ENCODE data around the gene MZB1.

MZB1 gene

DNA sequence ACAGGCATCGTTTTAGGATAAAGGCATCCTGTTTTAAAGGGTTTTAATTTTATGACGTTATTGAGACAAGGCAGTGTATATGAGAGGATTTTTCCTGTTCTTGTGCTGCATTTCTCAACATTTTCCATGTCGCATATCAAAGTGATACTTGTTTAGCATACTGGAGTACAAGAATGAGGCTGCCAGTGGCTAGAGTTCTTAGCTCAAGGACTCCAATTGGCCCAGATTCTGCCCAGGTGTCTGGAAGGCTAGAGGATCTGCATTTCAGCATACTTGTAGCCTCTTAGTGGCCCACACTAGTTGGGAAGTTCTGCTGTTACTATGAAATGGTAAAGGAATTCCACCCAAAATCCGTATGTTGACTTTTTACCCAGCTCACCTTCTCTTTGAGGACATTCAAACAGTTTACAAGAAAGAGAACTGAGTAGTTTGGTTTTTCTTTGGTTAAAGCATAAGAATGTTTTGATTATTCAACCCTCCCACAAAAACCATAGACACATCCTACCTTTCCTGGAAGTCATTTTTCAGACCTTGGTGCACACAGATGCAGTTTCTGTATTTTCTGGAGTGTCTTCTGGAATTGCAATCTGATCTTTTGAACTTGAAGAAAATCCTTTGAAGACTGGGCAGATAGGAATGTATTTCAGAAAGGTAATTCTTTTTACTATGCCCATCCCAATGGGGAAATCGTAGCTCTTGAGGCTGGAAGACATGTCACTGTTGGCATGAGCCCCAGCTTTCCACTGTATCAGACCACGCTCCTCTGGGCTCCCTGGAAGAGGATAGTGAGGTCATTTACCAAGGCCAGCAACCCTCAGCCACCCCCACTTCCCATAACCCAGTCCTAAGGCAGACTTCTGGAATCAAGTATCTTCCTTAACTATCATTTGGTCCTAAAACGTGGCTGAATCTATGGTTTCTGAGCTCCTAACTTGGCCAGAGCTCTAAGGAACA lies 18.0 kb downstream of the MZB1 start:
- TF ChIP-seq, protein P1, sequence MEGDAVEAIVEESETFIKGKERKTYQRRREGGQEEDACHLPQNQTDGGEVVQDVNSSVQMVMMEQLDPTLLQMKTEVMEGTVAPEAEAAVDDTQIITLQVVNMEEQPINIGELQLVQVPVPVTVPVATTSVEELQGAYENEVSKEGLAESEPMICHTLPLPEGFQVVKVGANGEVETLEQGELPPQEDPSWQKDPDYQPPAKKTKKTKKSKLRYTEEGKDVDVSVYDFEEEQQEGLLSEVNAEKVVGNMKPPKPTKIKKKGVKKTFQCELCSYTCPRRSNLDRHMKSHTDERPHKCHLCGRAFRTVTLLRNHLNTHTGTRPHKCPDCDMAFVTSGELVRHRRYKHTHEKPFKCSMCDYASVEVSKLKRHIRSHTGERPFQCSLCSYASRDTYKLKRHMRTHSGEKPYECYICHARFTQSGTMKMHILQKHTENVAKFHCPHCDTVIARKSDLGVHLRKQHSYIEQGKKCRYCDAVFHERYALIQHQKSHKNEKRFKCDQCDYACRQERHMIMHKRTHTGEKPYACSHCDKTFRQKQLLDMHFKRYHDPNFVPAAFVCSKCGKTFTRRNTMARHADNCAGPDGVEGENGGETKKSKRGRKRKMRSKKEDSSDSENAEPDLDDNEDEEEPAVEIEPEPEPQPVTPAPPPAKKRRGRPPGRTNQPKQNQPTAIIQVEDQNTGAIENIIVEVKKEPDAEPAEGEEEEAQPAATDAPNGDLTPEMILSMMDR (IDR thresholded peaks at IDR 0.05; ENCODE audit: insufficient read depth, missing control alignments), result no peak
- no peak for DNase-seq (ENCODE audit: insufficient read length, low spot score)
- FAIRE-seq, result no peak

DNA sequence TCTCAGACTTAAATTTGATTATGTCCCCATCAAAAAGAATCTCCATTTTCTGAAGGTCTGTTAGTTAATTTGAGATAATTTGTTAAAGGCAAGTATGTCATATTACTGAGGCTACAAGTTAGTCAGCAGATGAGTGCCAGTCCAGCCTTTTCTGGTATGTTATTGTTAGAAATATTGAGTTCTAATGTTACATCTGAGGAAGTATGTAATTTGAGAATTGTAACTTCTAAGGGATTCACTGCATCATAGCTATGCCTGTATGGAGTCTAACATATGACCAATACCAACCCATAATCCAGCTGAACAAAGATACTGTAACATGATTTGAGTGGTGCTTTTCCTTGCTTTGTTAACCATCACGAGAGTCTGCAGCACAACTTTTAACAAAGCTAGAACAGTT lies 20.5 kb downstream of the MZB1 start:
- DNase-seq (ENCODE audit: insufficient read length, low spot score) (no peak), FAIRE-seq (no peak)
- TF ChIP-seq, protein P1 (IDR thresholded peaks at IDR 0.05; ENCODE audit: insufficient read depth, missing control alignments), result no peak

DNA sequence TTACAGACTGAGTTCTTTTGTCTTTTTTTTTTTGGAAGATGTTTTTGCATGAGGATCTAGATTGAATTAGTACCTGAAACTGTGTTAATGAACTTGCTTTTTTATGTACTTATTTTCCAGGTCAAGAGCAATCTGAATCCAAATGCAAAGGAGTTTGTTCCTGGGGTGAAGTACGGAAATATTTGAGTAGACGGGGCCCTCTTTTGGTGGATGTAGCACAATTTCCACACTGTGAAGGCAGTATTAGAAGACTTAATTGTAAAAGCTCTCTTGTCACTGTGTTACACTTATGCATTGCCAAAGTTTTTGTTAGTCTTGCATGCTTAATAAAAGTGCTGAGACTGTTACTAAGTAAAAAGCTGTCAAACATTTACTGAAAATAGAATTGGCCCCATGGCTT lies 21.1 kb downstream of the MZB1 start:
- no peak for FAIRE-seq
- DNase-seq (ENCODE audit: insufficient read length, low spot score), result no peak
- TF ChIP-seq, protein P1 (IDR thresholded peaks at IDR 0.05; ENCODE audit: insufficient read depth, missing control alignments), result peak; percentile 17

DNA sequence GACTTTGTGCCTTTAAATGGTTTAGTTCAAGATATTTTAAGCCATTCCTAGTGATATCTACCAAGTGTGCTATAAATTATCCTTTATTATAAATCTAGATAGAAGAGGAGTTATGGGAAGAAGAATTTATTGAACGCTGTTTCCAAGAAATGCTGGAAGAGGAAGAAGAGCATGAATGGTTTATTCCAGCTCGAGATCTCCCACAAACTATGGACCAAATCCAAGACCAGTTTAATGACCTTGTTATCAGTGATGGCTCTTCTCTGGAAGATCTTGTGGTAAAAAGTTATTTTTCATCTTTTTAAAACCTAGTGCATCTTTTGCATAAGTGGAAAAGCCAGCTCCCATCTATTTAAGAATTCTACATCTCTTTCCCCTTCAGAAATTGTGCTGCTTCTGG lies 25.2 kb downstream of the MZB1 start:
- DNase-seq (ENCODE audit: insufficient read length, low spot score), result no peak
- no peak for FAIRE-seq
- TF ChIP-seq, protein P1 (IDR thresholded peaks at IDR 0.05; ENCODE audit: insufficient read depth, missing control alignments), result no peak

DNA sequence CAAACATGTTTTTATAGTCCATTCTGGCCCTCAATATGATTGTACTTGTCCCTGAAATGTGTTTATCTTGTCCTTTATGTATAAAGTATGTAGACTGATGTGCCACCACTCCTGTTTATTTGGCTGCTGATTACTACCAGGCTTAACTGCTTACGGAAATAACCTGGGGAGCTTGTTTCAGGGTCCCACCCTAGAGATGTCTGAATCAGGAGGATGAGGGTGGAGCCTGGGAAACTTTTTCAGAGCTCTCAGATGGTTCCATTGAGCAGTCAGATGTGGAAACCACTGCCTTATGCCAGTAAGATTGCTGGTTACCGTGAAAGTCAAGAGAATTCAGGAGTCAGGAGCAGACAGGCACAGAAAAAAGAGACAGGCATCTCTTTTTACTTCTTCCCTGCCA lies 25.8 kb downstream of the MZB1 start:
- DNase-seq (ENCODE audit: insufficient read length, low spot score), result no peak
- FAIRE-seq, result no peak
- TF ChIP-seq, protein P1 (IDR thresholded peaks at IDR 0.05; ENCODE audit: insufficient read depth, missing control alignments), result no peak

DNA sequence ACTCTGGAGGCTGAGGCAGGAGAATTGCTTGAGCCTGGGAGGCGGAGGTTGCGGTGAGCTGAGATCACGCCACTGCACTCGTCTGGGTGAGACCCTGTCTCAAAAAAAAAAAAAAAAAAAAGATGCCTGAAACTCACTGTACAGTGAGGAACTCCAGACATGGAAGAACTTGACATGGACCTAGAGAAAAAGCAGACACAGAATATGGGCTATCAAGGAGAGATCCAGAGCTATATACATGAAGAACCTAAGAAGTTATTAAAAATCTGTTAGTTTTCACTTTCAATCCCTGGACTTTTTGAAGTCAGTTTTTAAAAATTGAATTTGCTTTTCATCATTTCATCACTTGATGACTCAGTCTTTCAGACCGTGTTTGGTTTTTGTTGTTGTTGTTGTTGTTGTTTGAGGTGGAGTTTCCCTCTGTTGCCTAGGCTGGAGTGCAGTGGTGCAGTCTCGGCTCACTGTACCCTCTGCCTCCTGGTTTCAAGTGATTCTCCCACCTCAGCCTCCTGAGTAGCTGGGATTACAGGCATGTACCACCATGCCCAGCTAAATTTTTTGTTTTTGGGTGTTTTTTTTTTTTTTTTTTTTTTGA lies 27.8 kb downstream of the MZB1 start:
- TF ChIP-seq, protein P1 (IDR thresholded peaks at IDR 0.05; ENCODE audit: insufficient read depth, missing control alignments), result no peak
- DNase-seq (ENCODE audit: insufficient read length, low spot score) (no peak), FAIRE-seq (no peak)

DNA sequence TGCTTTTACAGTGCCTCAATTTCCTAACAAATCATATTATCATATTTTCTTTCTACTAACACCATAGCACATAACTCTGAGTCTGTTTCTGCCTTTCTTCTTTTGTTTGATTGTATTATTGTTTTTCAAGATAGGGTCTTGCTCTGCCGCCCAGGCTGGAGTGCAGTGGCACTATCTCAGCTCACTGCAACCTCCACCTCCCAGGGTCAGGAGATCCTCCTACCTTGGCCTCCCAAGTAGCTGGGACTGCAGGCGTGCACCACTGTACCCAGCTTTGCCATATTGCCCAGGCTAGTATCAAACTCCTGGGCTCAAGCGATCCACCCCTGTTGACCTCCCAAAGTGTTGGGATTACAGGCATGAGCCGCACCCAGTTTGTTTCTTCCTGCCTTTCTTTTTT lies 29.3 kb downstream of the MZB1 start:
- DNase-seq (ENCODE audit: insufficient read length, low spot score) (no peak), FAIRE-seq (no peak)
- TF ChIP-seq, protein P1 (IDR thresholded peaks at IDR 0.05; ENCODE audit: insufficient read depth, missing control alignments), result no peak

All from D721Med (cell line).